ENCODE data around the gene CRIM1. TPM values are rescaled to one million over a fixed set of nuclear protein-coding genes. Genes with fewer than 3 reads are reported as not detected.
A peak's percentile ranks its signal among the peaks of the same experiment; 100 is the strongest.

CRIM1 gene
- total RNA-seq, 4 donors from 2014 or later: 140 to 429 (median 201) TPM

GRCh38 chr2:36354811-36355150, 797 bp upstream of the CRIM1 start:
- TF ChIP-seq POLR2AphosphoS5 (IDR thresholded peaks at IDR 0.05): no peak
- TF ChIP-seq EP300 (IDR thresholded peaks at IDR 0.05): no peak
- TF ChIP-seq CTCF (IDR thresholded peaks at IDR 0.05): no peak
- no peaks in the 10 kb centered on the region for H3K36me3 ChIP-seq
- intact Hi-C loops (cut with DNase I): loop anchor here (5.0 to 10.0 kb wide), 2 partner anchors 100 to 153 kb away; no protein-coding TSS in a partner anchor
- peak overlapping the region; percentile 81 to 98 (median 88) for H3K4me3 ChIP-seq
- H3K9me3 ChIP-seq: no peaks in the 10 kb centered on the region
- no peak for DNase-seq (ENCODE audit: extremely low spot score)
- 27% methylated on average over 11 of the region's 11 CpGs for WGBS
- H3K27me3 ChIP-seq: no peaks in the 10 kb centered on the region
- H3K4me1 ChIP-seq: peaks cover 28 to 54% (median 48%) of the 10 kb centered on the region in 4 donors
- peak overlapping the region; percentile 91 to 94 (median 94) for H3K27ac ChIP-seq (replicated peaks in 1 of 4)

GRCh38 chr2:36355890-36356297, 316 bp downstream of the CRIM1 start:
- Histone ChIP-seq H3K4me3 (peak overlapping the region; percentile 81 to 98 (median 88)), H3K9me3 (no peaks in the 10 kb centered on the region), H3K27ac (replicated peaks in 1 of 4) (peak overlapping the region; percentile 91 to 94 (median 94)), H3K27me3 (no peaks in the 10 kb centered on the region), H3K4me1 (peaks cover 36 to 65% (median 59%) of the 10 kb centered on the region in 4 donors), H3K36me3 (no peaks in the 10 kb centered on the region)
- DNase-seq (ENCODE audit: extremely low spot score): no peak
- intact Hi-C loops (cut with DNase I): loop anchor here (10.0 kb wide), 1 partner anchor 99 kb away; no protein-coding TSS in a partner anchor
- TF ChIP-seq EP300 (IDR thresholded peaks at IDR 0.05) (no peak), CTCF (IDR thresholded peaks at IDR 0.05) (no peak), POLR2A (IDR thresholded peaks at IDR 0.05; ENCODE audit: low read depth) (no peak), POLR2AphosphoS5 (IDR thresholded peaks at IDR 0.05) (no peak)
- 0% methylated on average over 12 of the region's 55 CpGs for WGBS

GRCh38 chr2:36356298-36356989, 866 bp downstream of the CRIM1 start:
- H3K4me3 ChIP-seq: peak overlapping the region; percentile 81 to 98 (median 88)
- H3K27ac ChIP-seq (replicated peaks in 1 of 4): peak overlapping the region; percentile 91 to 94 (median 94)
- TF ChIP-seq POLR2AphosphoS5 (IDR thresholded peaks at IDR 0.05) (peak in 1 of 2 donors; percentile 6), EP300 (IDR thresholded peaks at IDR 0.05) (no peak)
- no peaks in the 10 kb centered on the region for H3K9me3 ChIP-seq
- no peak for DNase-seq (ENCODE audit: extremely low spot score)
- WGBS: no CpG with 5 or more reads among the region's 74 CpGs
- no peaks in the 10 kb centered on the region for H3K36me3 ChIP-seq
- intact Hi-C loops (cut with DNase I): loop anchor here (10.0 kb wide), 1 partner anchor 98 kb away; no protein-coding TSS in a partner anchor
- no peaks in the 10 kb centered on the region for H3K27me3 ChIP-seq
- peaks cover 41 to 71% (median 65%) of the 10 kb centered on the region in 4 donors for H3K4me1 ChIP-seq

- no peaks in the 10 kb centered on the region for H3K27me3 ChIP-seq
- TF ChIP-seq EP300 (IDR thresholded peaks at IDR 0.05): no peak
- TF ChIP-seq POLR2A (IDR thresholded peaks at IDR 0.05; ENCODE audit: low read depth): peak; percentile 12
- TF ChIP-seq CTCF (IDR thresholded peaks at IDR 0.05): no peak
- peak; percentile 67 to 74 for TF ChIP-seq POLR2AphosphoS5 (IDR thresholded peaks at IDR 0.05)
- no peaks in the 10 kb centered on the region for H3K9me3 ChIP-seq
- peak overlapping the region; percentile 91 to 94 (median 94) for H3K27ac ChIP-seq (replicated peaks in 1 of 4)
- no peak for DNase-seq (ENCODE audit: extremely low spot score)
- intact Hi-C loops (cut with DNase I): loop anchor here (10.0 kb wide), 1 partner anchor 98 kb away; no protein-coding TSS in a partner anchor
- peak overlapping the region; percentile 81 to 98 (median 88) for H3K4me3 ChIP-seq
- peaks cover 48 to 78% (median 69%) of the 10 kb centered on the region in 4 donors for H3K4me1 ChIP-seq
- whole genome bisulfite sequencing: under 1% methylated on average over 30 of the region's 53 CpGs
- no peaks in the 10 kb centered on the region for H3K36me3 ChIP-seq
Measured at GRCh38 chr2:36356990-36357846, 1.6 kb downstream of the CRIM1 start.
